Liver (tissue), 9 donors: ENCODE data around the gene B3GAT1. TPM values are rescaled to one million over a fixed set of nuclear protein-coding genes. Genes with fewer than 3 reads are reported as not detected.

ENCODE experiments used
- DNase-seq: peaks from one replicate; pipeline ENCODE4 v3.0.0-alpha.2; 2017; ENCODE audit warnings: low spot score
- H3K27ac ChIP-seq, 2 donors: one replicate each; pipeline ENCODE4 v1.7.0; 2013; ENCODE audit warnings: inconsistent platforms in 2 of 2, low read length in 2 of 2, control low read depth in 1 of 2, low read depth in 1 of 2, mild to moderate bottlenecking in 1 of 2
- H3K27me3 ChIP-seq, 4 donors: one replicate each; pipeline versions ENCODE4 v1.6.1 to v1.7.0; 2013; ENCODE audit warnings: low read length in 3 of 4, inconsistent platforms in 1 of 4, mild to moderate bottlenecking in 1 of 4, moderate library complexity in 1 of 4; ENCODE audit not compliant: control insufficient read depth in 4 of 4, insufficient read depth in 4 of 4
- H3K36me3 ChIP-seq, 4 donors: one replicate each; pipeline versions ENCODE4 v1.6.1 to v1.7.0; 2013; ENCODE audit warnings: low read length in 3 of 4, mild to moderate bottlenecking in 3 of 4, low read depth in 1 of 4, moderate library complexity in 1 of 4; ENCODE audit not compliant: control insufficient read depth in 4 of 4, insufficient read depth in 3 of 4
- H3K4me1 ChIP-seq, 4 donors: one replicate each; pipeline versions ENCODE4 v1.6.1 to v1.7.0; 2013; ENCODE audit warnings: low read length in 3 of 4, mild to moderate bottlenecking in 3 of 4, moderate library complexity in 1 of 4; ENCODE audit not compliant: control insufficient read depth in 4 of 4, insufficient read depth in 4 of 4
- H3K4me3 ChIP-seq, 3 donors: one replicate each; pipeline versions ENCODE4 v1.6.1 to v1.7.0; 2013; ENCODE audit warnings: low read length in 3 of 3, control low read depth in 1 of 3, low read depth in 1 of 3, mild to moderate bottlenecking in 1 of 3
- H3K9ac ChIP-seq, 2 donors: one replicate each; pipeline ENCODE4 v1.7.0; 2013; ENCODE audit warnings: low read length in 2 of 2, mild to moderate bottlenecking in 2 of 2, moderate library complexity in 2 of 2, control low read depth in 1 of 2, low read depth in 1 of 2
- H3K9me3 ChIP-seq, 4 donors: one replicate each; pipeline versions ENCODE4 v1.6.1 to v1.7.0; 2013; ENCODE audit warnings: low read length in 3 of 4; ENCODE audit not compliant: control insufficient read depth in 4 of 4
- EGR1 ChIP-seq, 2 donors: IDR thresholded peaks; 2 replicates each; pipeline ENCODE4 v1.6.1; 2016 to 2018; ENCODE audit warnings: antibody characterized with exemption in 2 of 2, low read depth in 2 of 2
- FOXA1 ChIP-seq: IDR thresholded peaks from 2 replicates; pipeline ENCODE4 v1.6.1; 2016; ENCODE audit warnings: antibody characterized with exemption
- FOXA2 ChIP-seq: IDR thresholded peaks from 2 replicates; pipeline ENCODE4 v1.6.1; 2016; ENCODE audit warnings: antibody characterized with exemption
- GABPA ChIP-seq, 2 donors: IDR thresholded peaks in 1 of 2; conservative IDR thresholded peaks in 1 of 2; 2 replicates each; pipeline ENCODE4 v1.6.1; 2016; ENCODE audit warnings: antibody characterized with exemption in 2 of 2, mild to moderate bottlenecking in 1 of 2, moderate library complexity in 1 of 2
- HNF4A ChIP-seq, 2 donors: conservative IDR thresholded peaks; 2 replicates each; pipeline ENCODE4 v1.6.1; 2016; ENCODE audit warnings: antibody characterized with exemption in 2 of 2, mild to moderate bottlenecking in 2 of 2
- HNF4G ChIP-seq: IDR thresholded peaks from 2 replicates; pipeline ENCODE4 v1.6.1; 2016; ENCODE audit warnings: antibody characterized with exemption
- JUND ChIP-seq, 2 donors: IDR thresholded peaks; 2 replicates each; pipeline ENCODE4 v1.6.1; 2016; ENCODE audit warnings: antibody characterized with exemption in 2 of 2
- NR2F2 ChIP-seq: IDR thresholded peaks from 2 replicates; pipeline ENCODE4 v1.6.1; 2016; ENCODE audit warnings: antibody characterized with exemption
- RAD21 ChIP-seq, 2 donors: IDR thresholded peaks; 2 replicates each; pipeline ENCODE4 v1.6.1; 2016; ENCODE audit warnings: antibody characterized with exemption in 2 of 2, mild to moderate bottlenecking in 2 of 2
- TAF1 ChIP-seq: conservative IDR thresholded peaks from 2 replicates; pipeline ENCODE4 v1.6.1; 2016; ENCODE audit warnings: antibody characterized with exemption, mild to moderate bottlenecking
- WGBS: extraction: QIAGEN DNeasy Blood & Tissue Kit; methylation state at CpG from one replicate; pipeline ENCODE4 v1.1.7; 2013; 5-methylcytosine and 5-hydroxymethylcytosine counted together
- polyA plus RNA-seq, 2 donors: library from polyadenylated mRNA; stranded (reverse) in 1 of 2; unstranded in 1 of 2; fragments of 200-250 nt in 1 of 2; fragments of >200 nt in 1 of 2; fragmentation: Nextera tagmentation in 1 of 2; extraction: Ambion mirVana in 1 of 2; gene quantifications; one replicate each; pipeline versions ENCODE4 v1.2.1 to v1.2.3, GENCODE V29; 2013 to 2015
- total RNA-seq, 2 donors: library from RNA; depleted of rRNA; stranded (reverse); fragments of >200 nt; gene quantifications; one replicate each; pipeline ENCODE4 v1.2.3, GENCODE V29; 2014
- TF ChIP-seq, protein P1 (sequence below): IDR thresholded peaks from 2 replicates; pipeline ENCODE4 v1.6.1; 2016; ENCODE audit warnings: antibody characterized with exemption
- TF ChIP-seq, protein P2 (sequence below): IDR thresholded peaks from 2 replicates; pipeline ENCODE4 v1.6.1; 2016; ENCODE audit warnings: antibody characterized with exemption
- TF ChIP-seq, protein P3 (sequence below): fragments of 150-350 bp; IDR thresholded peaks from 2 replicates; pipeline ENCODE4 v1.5.1; 2017; ENCODE audit warnings: improper control_type of control experiment, low read depth, low read length; ENCODE audit not compliant: missing input control
- TF ChIP-seq, protein P4 (sequence below): IDR thresholded peaks from 2 replicates; pipeline ENCODE4 v1.6.1; 2016; ENCODE audit warnings: antibody characterized with exemption
- donor health status: healthy.
- donor health status: healthy.
- donor health status: healthy.
- donor health status: healthy.
- donor health status: healthy.

The B3GAT1 gene
- total and polyA plus RNA-seq, 4 donors: 0.13 to 6.6 (median 0.25) TPM; not detected in 1

DNA sequence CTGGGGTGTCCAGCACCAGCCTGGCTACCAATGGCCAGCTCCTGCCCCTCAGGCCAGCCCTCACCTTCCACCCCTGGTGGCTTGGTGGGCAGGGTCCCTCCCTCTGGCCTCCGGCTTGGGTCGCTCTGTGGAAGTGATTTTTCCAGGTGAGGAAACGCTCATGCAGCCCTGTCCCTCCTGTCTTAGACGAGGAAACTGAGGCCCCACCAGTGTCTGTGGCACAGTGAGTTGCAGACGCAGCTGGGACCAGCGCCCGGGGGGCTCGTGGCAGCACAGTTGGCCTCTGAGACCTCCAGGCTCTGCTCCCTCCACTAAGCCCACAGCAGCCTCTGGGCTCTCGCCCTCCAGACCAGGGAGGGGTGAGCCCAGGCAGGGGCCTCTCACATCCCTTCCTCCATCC is 6.2 kb downstream of the B3GAT1 start:
- H3K4me3 ChIP-seq: no peak overlapping the region
- H3K4me1 ChIP-seq: peaks cover 5 to 32% (median 18%) of the 10 kb centered on the region in 4 donors
- DNase-seq: no peak
- no peak overlapping the region for H3K9ac ChIP-seq
- H3K27ac ChIP-seq: no peak overlapping the region
- no peaks in the 10 kb centered on the region for H3K27me3 ChIP-seq
- H3K9me3 ChIP-seq: no peaks in the 10 kb centered on the region
- no peak for TF ChIP-seq TAF1
- TF ChIP-seq RAD21 (IDR thresholded peaks at IDR 0.05): no peak
- no peak for TF ChIP-seq FOXA2
- TF ChIP-seq JUND (IDR thresholded peaks at IDR 0.05): no peak
- no peak for TF ChIP-seq NR2F2
- no peak for TF ChIP-seq HNF4G
- no peaks in the 10 kb centered on the region for H3K36me3 ChIP-seq
- WGBS: 81% methylated on average over 9 of the region's 9 CpGs

DNA sequence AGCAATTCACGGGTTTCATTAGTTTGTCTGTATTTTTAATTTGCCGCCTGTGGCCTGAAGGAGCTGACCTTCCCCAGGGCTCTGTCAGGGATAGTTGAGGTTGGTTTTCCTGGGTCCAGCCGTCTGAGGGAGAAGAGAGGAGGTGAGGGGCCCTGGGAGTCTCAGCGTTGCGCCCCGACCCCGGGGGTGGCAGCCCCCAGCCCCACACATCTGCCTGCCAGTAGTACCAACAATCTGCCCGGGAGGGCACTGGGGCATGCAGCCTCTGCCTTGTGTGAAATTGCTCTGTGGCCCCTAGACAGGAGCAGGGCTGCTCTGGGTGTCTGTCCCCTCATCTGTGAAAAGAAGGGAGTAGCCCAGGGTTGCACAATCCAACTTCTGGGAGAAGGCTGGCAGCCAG is 6.6 kb downstream of the B3GAT1 start:
- H3K9me3 ChIP-seq: no peaks in the 10 kb centered on the region
- no peak overlapping the region for H3K4me3 ChIP-seq
- no peaks in the 10 kb centered on the region for H3K36me3 ChIP-seq
- TF ChIP-seq NR2F2: no peak
- no peak for TF ChIP-seq HNF4A (conservative IDR thresholded peaks at IDR 0.05)
- no peak for TF ChIP-seq FOXA1
- no peak for TF ChIP-seq EGR1 (IDR thresholded peaks at IDR 0.05; ENCODE audit: low read depth in 2 of 2)
- TF ChIP-seq, protein P1, sequence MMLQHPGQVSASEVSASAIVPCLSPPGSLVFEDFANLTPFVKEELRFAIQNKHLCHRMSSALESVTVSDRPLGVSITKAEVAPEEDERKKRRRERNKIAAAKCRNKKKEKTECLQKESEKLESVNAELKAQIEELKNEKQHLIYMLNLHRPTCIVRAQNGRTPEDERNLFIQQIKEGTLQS: no peak
- TF ChIP-seq HNF4G: no peak
- no peak for TF ChIP-seq FOXA2
- TF ChIP-seq, protein P2, sequence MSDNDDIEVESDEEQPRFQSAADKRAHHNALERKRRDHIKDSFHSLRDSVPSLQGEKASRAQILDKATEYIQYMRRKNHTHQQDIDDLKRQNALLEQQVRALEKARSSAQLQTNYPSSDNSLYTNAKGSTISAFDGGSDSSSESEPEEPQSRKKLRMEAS: no peak
- TF ChIP-seq JUND (IDR thresholded peaks at IDR 0.05): no peak
- TF ChIP-seq GABPA (IDR thresholded peaks at IDR 0.05 in 1 of 2, conservative IDR thresholded peaks at IDR 0.05 in 1 of 2): no peak
- TF ChIP-seq, protein P3, sequence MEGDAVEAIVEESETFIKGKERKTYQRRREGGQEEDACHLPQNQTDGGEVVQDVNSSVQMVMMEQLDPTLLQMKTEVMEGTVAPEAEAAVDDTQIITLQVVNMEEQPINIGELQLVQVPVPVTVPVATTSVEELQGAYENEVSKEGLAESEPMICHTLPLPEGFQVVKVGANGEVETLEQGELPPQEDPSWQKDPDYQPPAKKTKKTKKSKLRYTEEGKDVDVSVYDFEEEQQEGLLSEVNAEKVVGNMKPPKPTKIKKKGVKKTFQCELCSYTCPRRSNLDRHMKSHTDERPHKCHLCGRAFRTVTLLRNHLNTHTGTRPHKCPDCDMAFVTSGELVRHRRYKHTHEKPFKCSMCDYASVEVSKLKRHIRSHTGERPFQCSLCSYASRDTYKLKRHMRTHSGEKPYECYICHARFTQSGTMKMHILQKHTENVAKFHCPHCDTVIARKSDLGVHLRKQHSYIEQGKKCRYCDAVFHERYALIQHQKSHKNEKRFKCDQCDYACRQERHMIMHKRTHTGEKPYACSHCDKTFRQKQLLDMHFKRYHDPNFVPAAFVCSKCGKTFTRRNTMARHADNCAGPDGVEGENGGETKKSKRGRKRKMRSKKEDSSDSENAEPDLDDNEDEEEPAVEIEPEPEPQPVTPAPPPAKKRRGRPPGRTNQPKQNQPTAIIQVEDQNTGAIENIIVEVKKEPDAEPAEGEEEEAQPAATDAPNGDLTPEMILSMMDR: no peak
- TF ChIP-seq, protein P4, sequence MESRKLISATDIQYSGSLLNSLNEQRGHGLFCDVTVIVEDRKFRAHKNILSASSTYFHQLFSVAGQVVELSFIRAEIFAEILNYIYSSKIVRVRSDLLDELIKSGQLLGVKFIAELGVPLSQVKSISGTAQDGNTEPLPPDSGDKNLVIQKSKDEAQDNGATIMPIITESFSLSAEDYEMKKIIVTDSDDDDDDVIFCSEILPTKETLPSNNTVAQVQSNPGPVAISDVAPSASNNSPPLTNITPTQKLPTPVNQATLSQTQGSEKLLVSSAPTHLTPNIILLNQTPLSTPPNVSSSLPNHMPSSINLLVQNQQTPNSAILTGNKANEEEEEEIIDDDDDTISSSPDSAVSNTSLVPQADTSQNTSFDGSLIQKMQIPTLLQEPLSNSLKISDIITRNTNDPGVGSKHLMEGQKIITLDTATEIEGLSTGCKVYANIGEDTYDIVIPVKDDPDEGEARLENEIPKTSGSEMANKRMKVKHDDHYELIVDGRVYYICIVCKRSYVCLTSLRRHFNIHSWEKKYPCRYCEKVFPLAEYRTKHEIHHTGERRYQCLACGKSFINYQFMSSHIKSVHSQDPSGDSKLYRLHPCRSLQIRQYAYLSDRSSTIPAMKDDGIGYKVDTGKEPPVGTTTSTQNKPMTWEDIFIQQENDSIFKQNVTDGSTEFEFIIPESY: no peak
- WGBS: 91% methylated on average over 8 of the region's 8 CpGs
- no peak overlapping the region for H3K9ac ChIP-seq
- no peak overlapping the region for H3K27ac ChIP-seq
- no peak for DNase-seq
- no peaks in the 10 kb centered on the region for H3K27me3 ChIP-seq
- peaks cover 5 to 28% (median 15%) of the 10 kb centered on the region in 4 donors for H3K4me1 ChIP-seq
